Loucy (cell line): ENCODE results near the gene PLIN4.

ENCODE experiments used
- H2AFZ ChIP-seq: fragments of 200-600 bp; sonication (generic); 2 replicates; pipeline ENCODE4 v1.6.0; 2016; ENCODE audit warnings: antibody characterized with exemption, mild to moderate bottlenecking, low read length, moderate library complexity
- H3F3A ChIP-seq: fragments of 200-600 bp; 2 replicates; pipeline ENCODE4 v1.6.0; 2016; ENCODE audit warnings: antibody characterized with exemption, low read depth, mild to moderate bottlenecking
- H3K27me3 ChIP-seq: fragments of 200-600 bp; sonication (generic); 2 replicates; pipeline ENCODE4 v1.6.1; 2014; ENCODE audit warnings: low read length, mild to moderate bottlenecking; ENCODE audit not compliant: insufficient read depth, poor library complexity, severe bottlenecking
- H3K36me3 ChIP-seq: fragments of 200-600 bp; sonication (generic); 2 replicates; pipeline ENCODE4 v1.6.1; 2016; ENCODE audit warnings: low read length; ENCODE audit not compliant: insufficient read depth
- H3K4me1 ChIP-seq: fragments of 200-600 bp; sonication (generic); 2 replicates; pipeline ENCODE4 v1.5.1; 2014; ENCODE audit warnings: low read length, mild to moderate bottlenecking; ENCODE audit not compliant: insufficient read depth, poor library complexity, severe bottlenecking
- H3K4me2 ChIP-seq: fragments of 200-600 bp; sonication (generic); 2 replicates; pipeline ENCODE4 v1.6.0; 2014; ENCODE audit warnings: antibody characterized with exemption, low read length, low read depth, mild to moderate bottlenecking; ENCODE audit not compliant: poor library complexity, severe bottlenecking
- H3K4me3 ChIP-seq: fragments of 200-600 bp; sonication (generic); 2 replicates; pipeline ENCODE4 v1.5.1; 2014; ENCODE audit warnings: low read length, mild to moderate bottlenecking, mixed read lengths; ENCODE audit not compliant: poor library complexity, severe bottlenecking
- H3K79me2 ChIP-seq: fragments of 200-600 bp; sonication (generic); 2 replicates; pipeline ENCODE4 v1.6.1; 2014; ENCODE audit warnings: low read length; ENCODE audit not compliant: insufficient read depth
- H3K9ac ChIP-seq: fragments of 200-600 bp; sonication (generic); 2 replicates; pipeline ENCODE4 v1.6.0; 2014; ENCODE audit warnings: mild to moderate bottlenecking, low read depth, low read length, moderate library complexity; ENCODE audit not compliant: poor library complexity, severe bottlenecking
- H3K9me2 ChIP-seq: fragments of 200-600 bp; sonication (generic); replicated peaks from 2 replicates; pipeline ENCODE4 v1.6.1; 2016; ENCODE audit warnings: low read depth, low read length, mixed read lengths
- H3K9me3 ChIP-seq: fragments of 200-600 bp; sonication (generic); 2 replicates; pipeline ENCODE4 v1.6.1; 2014; ENCODE audit warnings: mild to moderate bottlenecking, antibody characterized with exemption, low read length, low read depth; ENCODE audit not compliant: insufficient read depth
- H4K20me1 ChIP-seq: fragments of 200-600 bp; sonication (generic); 2 replicates; pipeline ENCODE4 v1.6.0; 2014; ENCODE audit warnings: antibody characterized with exemption, low read length, mild to moderate bottlenecking; ENCODE audit not compliant: insufficient read depth, poor library complexity, severe bottlenecking
- CTCF ChIP-seq: fragments of 200-600 bp; sonication (generic); conservative IDR thresholded peaks from 2 replicates; pipeline ENCODE4 v1.5.1; 2014; ENCODE audit warnings: mild to moderate bottlenecking, antibody characterized with exemption, low read length
- EZH2phosphoT487 ChIP-seq: fragments of 200-600 bp; IDR thresholded peaks from 2 replicates; pipeline ENCODE4 v1.6.1; 2018; ENCODE audit warnings: antibody characterized with exemption, mild to moderate bottlenecking, moderate library complexity, borderline replicate concordance

PLIN4 gene

GRCh38 chr19:4504891-4505569 lies 13.3 kb downstream of the PLIN4 start:
- no peaks in the 10 kb centered on the region for H3K27me3 ChIP-seq
- no peaks in the 10 kb centered on the region for H3F3A ChIP-seq
- no peak overlapping the region for H3K9ac ChIP-seq
- H3K9me3 ChIP-seq: no peaks in the 10 kb centered on the region
- H3K79me2 ChIP-seq: no peaks in the 10 kb centered on the region
- no peaks in the 10 kb centered on the region for H4K20me1 ChIP-seq
- H3K4me1 ChIP-seq: peaks cover 5% of the 10 kb centered on the region
- no peak overlapping the region for H3K4me3 ChIP-seq
- TF ChIP-seq CTCF (no peak), EZH2phosphoT487 (no peak)
- no peak overlapping the region for H2AFZ ChIP-seq
- peaks cover 10% of the 10 kb centered on the region; the same call in 1 of the 2 replicates for H3K36me3 ChIP-seq
- no peaks in the 10 kb centered on the region for H3K9me2 ChIP-seq
- H3K4me2 ChIP-seq: no peak overlapping the region

- Histone ChIP-seq H4K20me1 (no peaks in the 10 kb centered on the region), H3K36me3 (peaks cover 10% of the 10 kb centered on the region; the same call in 1 of the 2 replicates), H3K9me2 (no peaks in the 10 kb centered on the region), H3K4me1 (peaks cover 5% of the 10 kb centered on the region), H3K4me3 (no peak overlapping the region), H3K4me2 (no peak overlapping the region), H3F3A (no peaks in the 10 kb centered on the region), H3K79me2 (no peaks in the 10 kb centered on the region), H3K27me3 (no peaks in the 10 kb centered on the region), H2AFZ (no peak overlapping the region), H3K9ac (no peak overlapping the region), H3K9me3 (no peaks in the 10 kb centered on the region)
- no peak for TF ChIP-seq EZH2phosphoT487
These were observed 14.0 kb downstream of the PLIN4 start for GRCh38 chr19:4504297-4504701.

GRCh38 chr19:4503825-4504170 lies 14.5 kb downstream of the PLIN4 start:
- no peak overlapping the region for H3K4me2 ChIP-seq
- no peaks in the 10 kb centered on the region for H3F3A ChIP-seq
- no peaks in the 10 kb centered on the region for H3K9me2 ChIP-seq
- H3K36me3 ChIP-seq: peaks cover 11% of the 10 kb centered on the region; the same call in 1 of the 2 replicates
- no peaks in the 10 kb centered on the region for H4K20me1 ChIP-seq
- H3K4me3 ChIP-seq: no peak overlapping the region
- no peak overlapping the region for H3K9ac ChIP-seq
- H2AFZ ChIP-seq: no peak overlapping the region
- TF ChIP-seq EZH2phosphoT487 (no peak), CTCF (no peak)
- no peaks in the 10 kb centered on the region for H3K79me2 ChIP-seq
- no peaks in the 10 kb centered on the region for H3K9me3 ChIP-seq
- peaks cover 5% of the 10 kb centered on the region for H3K4me1 ChIP-seq
- H3K27me3 ChIP-seq: no peaks in the 10 kb centered on the region
